HCT116 (cell line): ENCODE data around the gene LRCH2.

Experiments
- CTCF ChIP-seq, 3 experiments: fragments of 200-600 bp in 1 of 3; sonication (generic) in 1 of 3; IDR thresholded peaks in 2 of 3; conservative IDR thresholded peaks in 1 of 3; 2 replicates each; pipeline ENCODE4 v1.5.1; 2012 to 2017; ENCODE audit warnings: low read depth in 2 of 3, low read length in 2 of 3, antibody characterized with exemption in 1 of 3, borderline replicate concordance in 1 of 3, control low read depth in 1 of 3, mild to moderate bottlenecking in 1 of 3, mixed read lengths in 1 of 3, mixed run types in 1 of 3, moderate library complexity in 1 of 3; ENCODE audit not compliant: insufficient read depth in 1 of 3
- ELF1 ChIP-seq: IDR thresholded peaks from 2 replicates; pipeline ENCODE4 v1.6.1; 2012; ENCODE audit warnings: low read depth, borderline replicate concordance
- EZH2 ChIP-seq: fragments of 200-600 bp; sonication (generic); IDR thresholded peaks from 2 replicates; pipeline ENCODE4 v1.6.1; 2017; ENCODE audit warnings: antibody characterized with exemption, mixed run types
- EZH2phosphoT487 ChIP-seq: fragments of 200-600 bp; IDR thresholded peaks from 2 replicates; pipeline ENCODE4 v1.6.1; 2018; ENCODE audit warnings: antibody characterized with exemption, borderline replicate concordance
- MAX ChIP-seq: IDR thresholded peaks from 2 replicates; pipeline ENCODE4 v1.6.1; 2012
- POLR2A ChIP-seq: IDR thresholded peaks from 2 replicates; pipeline ENCODE4 v1.7.0; 2011; ENCODE audit warnings: borderline replicate concordance; ENCODE audit not compliant: insufficient read depth, insufficient read length; ENCODE audit errors: extremely low read depth
- POLR2AphosphoS5 ChIP-seq: IDR thresholded peaks from 2 replicates; pipeline ENCODE4 v1.6.1; 2011; ENCODE audit warnings: mild to moderate bottlenecking, low read depth, low read length, moderate library complexity
- RAD21 ChIP-seq: IDR thresholded peaks from 2 replicates; pipeline ENCODE4 v1.6.1; 2012; ENCODE audit warnings: low read depth, mild to moderate bottlenecking
- REST ChIP-seq: IDR thresholded peaks from 2 replicates; pipeline ENCODE4 v1.6.1; 2012; ENCODE audit warnings: low read depth
- YY1 ChIP-seq: IDR thresholded peaks from 2 replicates; pipeline ENCODE4 v1.6.1; 2011; ENCODE audit warnings: low read length, low read depth, moderate library complexity, mild to moderate bottlenecking; ENCODE audit not compliant: insufficient replicate concordance; ENCODE audit errors: extremely low read depth
- ZNF274 ChIP-seq: fragments of 200-500 bp; sonication (Bioruptor generic); IDR thresholded peaks from 2 replicates; pipeline ENCODE4 v1.6.1; 2014; ENCODE audit warnings: mild to moderate bottlenecking, low read depth, low read length, inconsistent platforms
- TF ChIP-seq, protein P1 (sequence below): IDR thresholded peaks from 2 replicates; pipeline ENCODE4 v1.6.1; 2012

DNA sequence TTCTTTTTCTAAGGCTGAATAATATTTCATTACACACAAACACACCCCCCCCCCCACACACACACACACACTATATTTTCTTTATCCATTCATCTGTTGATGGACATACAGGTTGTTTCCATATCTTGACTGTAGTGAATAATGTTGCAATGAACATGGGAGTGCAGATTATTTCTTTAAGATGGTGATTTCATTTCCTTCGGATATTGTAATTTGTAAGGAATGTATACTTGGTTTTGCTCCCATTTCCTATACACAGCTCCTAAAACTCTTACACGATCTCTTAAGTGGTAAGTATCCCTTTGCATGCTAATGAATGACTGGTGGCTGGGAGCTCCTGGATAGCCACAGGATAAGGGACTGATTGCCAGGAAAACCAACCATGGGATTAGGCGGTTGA is 59.3 kb downstream of the LRCH2 start:
- TF ChIP-seq REST (no peak), CTCF (IDR thresholded peaks at IDR 0.05 in 2 of 3, conservative IDR thresholded peaks at IDR 0.05 in 1 of 3; ENCODE audit: borderline replicate concordance in 1 of 3, insufficient read depth in 1 of 3, low read depth in 2 of 3, low read length in 2 of 3) (no peak), EZH2 (no peak), ZNF274 (no peak), POLR2AphosphoS5 (no peak), RAD21 (no peak), MAX (no peak), POLR2A (no peak), EZH2phosphoT487 (no peak), ELF1 (no peak), YY1 (no peak)
- TF ChIP-seq, protein P1, sequence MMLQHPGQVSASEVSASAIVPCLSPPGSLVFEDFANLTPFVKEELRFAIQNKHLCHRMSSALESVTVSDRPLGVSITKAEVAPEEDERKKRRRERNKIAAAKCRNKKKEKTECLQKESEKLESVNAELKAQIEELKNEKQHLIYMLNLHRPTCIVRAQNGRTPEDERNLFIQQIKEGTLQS: no peak
